HG03045 (cell line): ENCODE results near the gene PLA2G2F.

Experiments used
- ATAC-seq: cut with Tn5 transposase; IDR thresholded peaks from one replicate; pipeline ENCODE4 v1.9.1; 2021; ENCODE audit warnings: mild to moderate bottlenecking, moderate library complexity; ENCODE audit not compliant: unreplicated experiment

PLA2G2F gene

DNA sequence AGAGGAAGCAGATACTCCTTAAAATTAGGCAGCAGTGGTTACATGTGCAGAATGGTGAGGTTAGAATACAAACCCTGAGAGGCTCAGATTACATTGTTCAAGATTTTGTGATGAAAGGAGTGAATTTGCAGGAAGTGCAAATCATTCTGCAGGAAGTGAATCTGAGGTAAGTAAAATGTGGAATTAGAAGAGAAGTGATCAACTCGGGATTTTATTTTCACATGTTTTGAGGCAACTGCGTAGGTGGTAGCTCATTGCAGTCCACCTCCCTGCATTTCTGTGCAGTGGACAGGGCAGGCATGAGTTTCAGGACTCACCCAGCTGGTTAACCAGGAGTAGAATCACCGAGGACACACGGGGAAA is 49.3 kb downstream of the PLA2G2F start:
- no peak for ATAC-seq

DNA sequence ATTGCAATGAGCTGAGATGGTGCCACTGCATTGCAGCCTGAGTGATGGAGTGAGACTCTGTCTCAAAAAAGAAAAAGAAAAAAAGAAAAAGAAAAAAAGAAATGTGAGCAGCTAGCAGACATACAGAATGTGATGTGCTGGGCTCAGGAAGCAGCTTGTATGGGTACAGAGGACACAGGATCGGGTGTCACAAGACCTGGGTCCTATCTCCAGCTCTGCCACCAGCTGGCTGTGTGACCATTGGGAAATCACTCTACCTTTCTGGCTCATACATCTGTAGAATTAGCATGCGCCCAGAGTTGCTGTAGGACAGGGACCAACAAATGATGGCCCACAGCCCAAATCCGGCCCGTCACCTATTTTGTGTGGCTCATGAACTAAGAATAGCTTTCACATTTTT is 50.5 kb downstream of the PLA2G2F start:
- ATAC-seq, result no peak

DNA sequence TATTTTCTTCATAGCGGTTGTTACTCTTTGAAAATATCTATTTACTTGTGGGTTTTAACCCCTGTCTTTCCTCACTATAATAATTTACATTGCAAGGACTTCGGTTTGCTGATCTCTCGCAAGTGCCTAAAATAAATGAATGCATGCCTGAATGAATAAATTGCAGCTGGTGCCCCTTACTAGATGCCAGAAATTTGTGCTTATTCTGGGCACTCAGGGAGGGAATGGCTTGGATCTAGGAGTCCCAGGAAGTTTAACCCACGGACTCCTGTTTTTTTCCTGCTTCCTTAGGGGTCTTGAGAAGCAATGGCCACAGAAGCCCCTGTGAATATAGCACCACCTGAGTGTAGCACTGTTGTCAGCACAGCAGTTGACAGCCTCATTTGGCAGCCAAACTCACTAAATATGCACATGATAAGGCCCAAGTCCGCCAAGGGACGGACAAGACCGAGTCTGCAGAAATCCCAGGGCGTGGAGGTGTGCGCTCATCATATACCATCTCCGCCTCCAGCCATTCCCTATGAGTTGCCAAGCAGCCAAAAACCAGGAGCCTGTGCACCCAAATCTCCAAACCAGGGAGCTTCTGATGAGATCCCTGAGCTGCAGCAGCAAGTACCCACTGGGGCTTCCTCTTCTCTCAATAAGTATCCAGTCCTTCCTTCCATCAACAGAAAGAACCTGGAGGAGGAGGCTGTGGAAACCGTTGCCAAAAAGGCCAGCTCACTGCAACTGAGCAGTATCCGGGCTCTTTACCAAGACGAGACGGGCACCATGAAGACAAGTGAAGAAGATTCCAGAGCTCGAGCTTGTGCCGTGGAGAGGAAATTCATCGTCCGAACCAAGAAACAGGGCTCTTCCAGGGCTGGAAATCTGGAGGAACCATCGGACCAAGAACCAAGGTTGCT is 51.4 kb downstream of the PLA2G2F start:
- no peak for ATAC-seq

DNA sequence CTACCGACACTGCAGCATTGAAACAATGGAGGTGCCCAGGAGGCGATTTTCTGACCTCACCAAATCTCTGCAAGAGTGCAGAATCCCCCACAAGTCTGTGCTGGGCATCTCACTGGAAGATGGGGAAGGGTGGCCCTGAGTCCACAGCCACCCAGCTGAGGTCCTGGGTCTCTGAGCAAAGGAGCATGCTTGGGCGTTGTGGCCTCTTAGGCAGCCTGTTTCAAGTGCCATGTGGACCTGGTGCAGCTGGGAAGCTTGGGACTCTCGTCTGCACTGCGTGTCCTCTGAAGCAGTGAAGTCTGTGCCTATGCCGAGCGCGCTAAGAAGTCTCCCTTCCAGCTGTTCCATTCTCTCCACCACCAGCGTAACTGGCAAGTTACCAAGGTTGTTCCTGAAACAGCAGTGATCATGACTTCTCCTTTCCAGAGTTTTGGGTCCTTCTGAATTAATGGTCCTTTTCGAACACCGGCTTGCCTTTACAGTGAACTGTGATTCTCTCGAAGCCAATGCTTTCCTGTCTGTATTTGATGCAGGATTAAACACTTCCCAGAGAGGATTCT is 52.2 kb downstream of the PLA2G2F start:
- no peak for ATAC-seq

DNA sequence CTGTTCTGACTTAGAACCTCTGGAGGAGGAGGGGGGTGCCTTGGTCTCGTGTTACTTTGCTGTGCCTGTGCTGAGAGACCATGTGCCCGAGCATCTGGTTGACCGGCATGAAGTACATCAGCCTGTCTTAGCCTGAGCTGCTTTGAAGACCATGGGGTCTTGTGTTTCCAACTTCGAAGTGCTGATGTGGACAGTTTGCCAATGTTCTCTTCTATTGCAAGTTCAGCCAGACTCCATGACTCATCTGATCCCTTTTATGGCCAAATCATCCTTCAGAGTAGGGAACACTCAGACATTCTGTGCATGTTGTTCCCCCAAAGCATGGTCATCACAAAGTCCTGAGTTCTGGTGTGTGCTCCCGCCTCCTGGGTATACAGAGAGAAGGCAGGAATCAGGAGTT is 53.2 kb downstream of the PLA2G2F start:
- no peak for ATAC-seq

DNA sequence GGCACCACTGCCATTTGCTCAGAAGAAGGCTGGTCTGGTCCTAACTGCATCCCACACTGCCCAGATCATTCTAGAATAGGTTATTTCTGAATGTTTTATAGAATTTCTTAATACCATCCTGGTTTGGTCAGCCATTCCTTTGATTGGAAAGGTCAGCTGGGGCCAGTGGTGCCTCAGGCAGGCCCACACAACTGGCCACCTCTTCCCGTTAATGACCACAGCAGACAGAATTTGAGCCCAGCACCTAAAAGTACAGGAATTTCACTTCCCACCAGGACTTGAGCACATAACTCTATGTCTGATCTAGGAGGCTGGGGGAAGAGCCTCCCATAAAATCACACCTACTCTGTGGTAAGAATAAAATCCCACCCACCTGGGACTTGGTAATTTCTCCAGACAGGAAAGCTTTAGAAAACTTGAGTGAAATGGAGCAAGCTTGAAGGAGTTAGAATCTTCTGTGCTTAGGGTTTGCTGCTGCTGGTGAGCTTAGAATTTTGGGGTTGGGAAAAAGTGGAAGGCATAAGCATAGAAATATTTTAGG is 53.8 kb downstream of the PLA2G2F start:
- ATAC-seq, result no peak

DNA sequence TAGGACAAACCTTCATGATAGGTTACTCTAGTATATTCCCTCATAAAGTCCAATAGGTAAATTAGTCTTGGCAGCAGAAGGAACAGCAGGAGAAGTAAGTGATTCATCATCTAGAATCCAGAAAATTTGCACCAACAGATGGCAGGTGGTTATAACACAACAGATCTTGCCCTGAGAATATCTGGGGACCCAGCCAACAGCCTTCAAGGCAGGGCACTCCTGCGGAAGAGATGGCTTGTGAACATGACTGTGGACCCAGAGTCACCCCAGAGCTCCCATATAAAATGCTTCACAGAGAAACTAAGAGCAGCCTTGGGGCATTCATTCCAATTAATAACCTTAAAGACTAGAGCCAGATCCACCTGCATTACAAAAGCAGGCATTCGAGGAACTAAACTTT is 55.1 kb downstream of the PLA2G2F start:
- no peak for ATAC-seq

DNA sequence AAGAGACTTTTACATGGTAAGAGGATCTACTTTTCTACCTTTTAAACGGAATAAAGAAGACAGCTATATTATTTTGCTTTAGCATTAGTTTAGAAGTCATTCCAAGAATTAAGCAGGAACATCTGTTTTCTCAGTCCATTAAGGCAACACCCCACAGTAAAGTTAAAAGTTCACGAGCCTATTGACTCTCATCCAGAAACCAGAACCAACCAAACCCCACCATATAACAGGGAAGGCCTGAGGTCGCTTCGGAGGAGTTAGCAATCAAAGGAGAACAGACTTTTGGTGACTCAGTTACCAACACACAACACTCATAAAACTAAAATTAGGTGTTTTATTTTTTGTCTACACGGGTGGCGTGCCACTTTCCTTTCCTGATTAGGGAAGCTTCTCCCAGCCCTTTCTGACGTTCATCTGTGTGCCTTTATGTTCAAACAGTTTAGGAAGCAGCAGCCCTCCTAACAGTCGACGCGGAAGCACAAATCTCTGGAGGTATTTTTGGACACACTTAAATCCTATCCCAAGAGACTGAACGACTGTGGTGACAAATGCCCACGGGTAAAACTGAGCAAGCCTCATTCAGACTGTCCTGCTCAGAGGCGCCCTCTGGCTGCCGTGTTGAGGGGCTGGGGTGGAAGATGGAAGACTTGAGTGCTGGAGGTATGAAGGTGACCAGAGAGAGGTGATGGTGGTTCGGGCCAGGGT is 55.8 kb downstream of the PLA2G2F start:
- no peak for ATAC-seq

DNA sequence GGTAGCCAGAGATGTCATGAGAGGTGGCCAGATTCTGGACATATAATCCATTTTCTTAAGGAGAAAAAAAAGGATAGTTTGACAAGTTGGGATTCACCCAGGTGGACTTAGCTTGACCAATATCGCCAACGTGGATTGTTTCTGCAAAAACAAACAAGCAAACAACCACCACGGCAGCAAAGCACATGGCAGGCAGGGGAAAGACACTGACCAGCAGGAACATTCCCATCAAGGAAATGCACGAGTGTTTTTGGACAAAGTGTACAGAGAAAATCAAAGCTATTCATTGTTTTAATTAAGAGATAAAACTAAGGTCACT is 56.3 kb downstream of the PLA2G2F start:
- ATAC-seq, result no peak

DNA sequence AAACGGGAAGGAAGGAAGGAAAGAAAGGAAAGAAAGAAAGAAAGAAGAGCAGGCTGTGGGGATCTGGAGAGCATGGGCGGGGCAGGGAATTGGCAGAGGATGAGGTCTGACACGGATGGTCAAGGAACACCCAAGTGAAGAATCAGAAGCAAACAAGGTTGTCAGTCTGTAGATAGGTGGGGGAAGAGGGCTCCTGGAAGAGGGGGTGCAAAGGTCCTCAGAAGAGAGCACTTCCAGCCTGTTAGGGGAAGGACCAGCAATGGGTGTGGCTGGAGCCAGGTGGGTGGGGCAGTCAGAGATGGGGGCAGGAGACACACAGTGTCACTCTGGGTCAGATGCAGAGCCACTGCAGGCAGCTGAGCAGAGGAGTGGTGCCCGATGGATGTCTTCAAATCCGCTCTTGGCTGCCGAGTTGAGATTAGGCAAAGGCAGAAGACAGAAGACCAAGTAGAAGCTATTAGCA is 58.2 kb downstream of the PLA2G2F start:
- ATAC-seq, result no peak

DNA sequence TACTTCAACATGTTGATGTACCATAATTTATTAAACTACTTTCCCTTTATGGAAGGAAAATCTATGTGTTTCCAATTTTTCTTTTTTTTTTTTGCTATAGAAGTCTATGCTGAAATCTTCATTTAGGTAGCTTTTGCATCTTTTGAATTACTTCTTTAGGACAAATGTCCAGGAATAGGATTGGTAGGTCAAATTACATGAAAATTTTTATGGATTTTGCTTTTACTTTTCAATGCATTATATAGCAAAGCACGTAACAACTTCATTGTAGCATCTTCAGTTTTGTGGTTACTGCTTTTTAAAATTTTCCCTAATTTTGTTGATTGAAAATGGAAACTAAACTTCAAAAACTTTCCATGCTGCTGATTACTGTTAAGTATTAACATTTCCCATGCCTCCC is 59.2 kb downstream of the PLA2G2F start:
- no peak for ATAC-seq

DNA sequence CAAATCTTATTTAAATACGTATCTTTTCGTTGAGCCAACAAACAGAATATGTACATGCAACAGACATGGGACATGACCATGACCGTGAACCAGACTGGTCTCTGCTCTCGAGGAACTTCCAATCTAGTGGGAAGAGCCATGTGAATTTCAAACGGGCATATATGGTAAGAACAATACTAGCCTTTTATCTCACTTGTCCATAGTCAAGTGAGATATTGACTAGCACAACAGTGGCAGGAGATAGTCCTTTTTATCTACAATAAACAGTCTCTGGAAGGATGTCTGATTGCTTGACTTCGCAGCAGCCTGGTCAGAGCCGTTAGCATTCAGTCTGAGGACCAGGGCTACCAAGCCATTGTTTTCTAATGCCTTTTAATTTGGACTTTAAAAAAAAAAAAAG is 59.8 kb downstream of the PLA2G2F start:
- ATAC-seq, result no peak

DNA sequence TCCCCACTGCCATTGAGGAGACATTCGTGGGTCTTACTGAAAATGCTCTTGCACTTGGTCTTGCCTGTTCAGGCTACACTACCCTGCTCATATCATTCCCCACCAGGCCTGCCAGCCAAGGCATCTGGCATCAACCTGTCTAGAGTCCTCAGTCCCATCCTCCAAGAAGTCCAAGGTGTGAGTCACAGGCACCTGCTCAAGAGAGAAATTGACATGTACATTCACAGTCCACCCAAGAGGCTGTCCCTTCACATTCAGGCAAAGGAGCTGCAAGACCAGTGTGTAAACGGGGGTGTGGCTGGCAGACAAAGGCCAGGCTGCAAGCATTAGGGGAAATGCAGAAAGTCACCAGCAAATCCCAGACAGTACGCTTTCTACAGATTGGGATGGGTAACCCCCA is 60.3 kb downstream of the PLA2G2F start:
- no peak for ATAC-seq

DNA sequence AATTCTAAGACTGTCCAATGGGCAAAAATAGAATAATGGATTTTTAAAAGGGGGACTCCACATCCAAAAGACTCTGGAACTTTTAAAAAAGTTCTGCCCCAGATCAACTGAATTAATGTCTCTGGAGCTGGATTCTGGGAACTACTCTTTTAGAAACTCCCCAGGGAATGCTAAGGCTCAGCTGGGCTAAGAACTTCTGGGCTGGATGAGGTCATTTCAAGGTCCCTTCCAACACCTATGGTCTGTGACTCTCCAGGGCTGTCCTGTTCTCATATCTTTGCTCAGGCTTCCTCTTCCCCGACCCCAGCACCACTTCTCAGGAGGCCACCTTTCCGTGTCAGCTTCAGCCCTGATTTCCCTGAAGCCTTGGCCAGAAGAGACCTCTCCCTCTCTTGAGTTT is 60.7 kb downstream of the PLA2G2F start:
- no peak for ATAC-seq
